Right hindlimb (tissue), 1 donor: ENCODE results near the gene MGAT5B.

Experiments used
- DNase-seq: peaks from one replicate; pipeline ENCODE4 v3.0.0-alpha.2; 2018

The MGAT5B gene

GRCh38 chr17:76880268-76880667, 12.1 kb downstream of the MGAT5B start:
- no peak for DNase-seq

GRCh38 chr17:76880971-76881370, 12.8 kb downstream of the MGAT5B start:
- no peak for DNase-seq

- DNase-seq = no peak
Observed at GRCh38 chr17:76881408-76881807, 13.2 kb downstream of the MGAT5B start.

- no peak for DNase-seq
Observed at GRCh38 chr17:76881966-76882365, 13.8 kb downstream of the MGAT5B start.

- DNase-seq = no peak
Observed at GRCh38 chr17:76883744-76884525, 15.7 kb downstream of the MGAT5B start.

GRCh38 chr17:76884995-76885893, 17.0 kb downstream of the MGAT5B start:
- DNase-seq = no peak

GRCh38 chr17:76885894-76886290, 17.7 kb downstream of the MGAT5B start:
- no peak for DNase-seq

- DNase-seq = no peak
Observed at GRCh38 chr17:76886395-76886794, 18.2 kb downstream of the MGAT5B start.

- DNase-seq = no peak
Observed at GRCh38 chr17:76887802-76888201, 19.6 kb downstream of the MGAT5B start.

GRCh38 chr17:76888661-76889060, 20.5 kb downstream of the MGAT5B start:
- DNase-seq = no peak

- DNase-seq = no peak
Observed at GRCh38 chr17:76889323-76889722, 21.1 kb downstream of the MGAT5B start.

GRCh38 chr17:76892329-76892728, 24.1 kb downstream of the MGAT5B start:
- DNase-seq = no peak

GRCh38 chr17:76893623-76894334, 25.6 kb downstream of the MGAT5B start:
- DNase-seq = no peak

- DNase-seq = no peak
Observed at GRCh38 chr17:76894842-76895241, 26.6 kb downstream of the MGAT5B start.

- DNase-seq = no peak
Observed at GRCh38 chr17:76897023-76897422, 28.8 kb downstream of the MGAT5B start.

- DNase-seq = no peak
Observed at GRCh38 chr17:76899414-76899813, 31.2 kb downstream of the MGAT5B start.

GRCh38 chr17:76900723-76901122, 32.5 kb downstream of the MGAT5B start:
- no peak for DNase-seq

- no peak for DNase-seq
Observed at GRCh38 chr17:76901542-76902197, 33.5 kb downstream of the MGAT5B start.

GRCh38 chr17:76902476-76902875, 34.3 kb downstream of the MGAT5B start:
- DNase-seq = no peak

- no peak for DNase-seq
Observed at GRCh38 chr17:76903631-76904030, 35.4 kb downstream of the MGAT5B start.

GRCh38 chr17:76904116-76904515, 35.9 kb downstream of the MGAT5B start:
- DNase-seq = no peak

- DNase-seq = no peak
Observed at GRCh38 chr17:76905036-76905435, 36.8 kb downstream of the MGAT5B start.

- DNase-seq = no peak
Observed at GRCh38 chr17:76905836-76906235, 37.6 kb downstream of the MGAT5B start.
